Mesothelial cell of epicardium (in vitro differentiated cells): ENCODE data around the gene SMIM24. TPM values are rescaled to one million over a fixed set of nuclear protein-coding genes. Genes with fewer than 3 reads are reported as not detected.

Experiments used
- DNase-seq, 2 experiments: peaks; one replicate each; pipeline ENCODE4 v3.0.0; 2021; ENCODE audit warnings: low spot score in 2 of 2; ENCODE audit not compliant: unreplicated experiment in 2 of 2
- H3K27ac Mint-ChIP-seq: 2 replicates; pipeline ENCODE4 v1.8.0; 2021; ENCODE audit warnings: mixed read lengths
- H3K27me3 Mint-ChIP-seq: 2 replicates; pipeline ENCODE4 v1.8.0; 2021; ENCODE audit warnings: low read depth, mixed read lengths
- H3K36me3 Mint-ChIP-seq: 2 replicates; pipeline ENCODE4 v1.8.0; 2021; ENCODE audit warnings: mixed read lengths
- H3K4me1 Mint-ChIP-seq: 2 replicates; pipeline ENCODE4 v1.8.0; 2021; ENCODE audit warnings: mixed read lengths
- H3K4me3 Mint-ChIP-seq: 2 replicates; pipeline ENCODE4 v1.8.0; 2021; ENCODE audit warnings: mild to moderate bottlenecking, moderate library complexity, mixed read lengths
- H3K9me3 Mint-ChIP-seq: 2 replicates; pipeline ENCODE4 v1.8.0; 2021; ENCODE audit warnings: mixed read lengths
- CTCF ChIP-seq: fragments of 200-600 bp; sonication (generic); IDR thresholded peaks from one replicate; pipeline ENCODE4 v1.5.0; 2021; ENCODE audit warnings: antibody characterized with exemption; ENCODE audit not compliant: unreplicated experiment
- total RNA-seq: library from RNA; stranded (reverse); gene quantifications from 3 replicates; pipeline ENCODE4 v1.2.1, GENCODE V29; 2021

The SMIM24 gene
- total RNA-seq, 1 donor from 2014 or later = 0.60 TPM

GRCh38 chr19:3469638-3470499 lies 10.5 kb downstream of the SMIM24 start:
- Mint-ChIP-seq H3K36me3 (peaks cover 4% of the 10 kb centered on the region), H3K4me1 (peaks cover 2% of the 10 kb centered on the region), H3K4me3 (no peak overlapping the region), H3K9me3 (peaks cover 9% of the 10 kb centered on the region), H3K27ac (no peak overlapping the region), H3K27me3 (peaks cover 48% of the 10 kb centered on the region)
- TF ChIP-seq CTCF = no peak
- DNase-seq = no peak

GRCh38 chr19:3468211-3468610 lies 12.1 kb downstream of the SMIM24 start:
- DNase-seq = no peak
- Mint-ChIP-seq H3K27me3 (peaks cover 53% of the 10 kb centered on the region), H3K4me1 (peaks cover 2% of the 10 kb centered on the region), H3K36me3 (peaks cover 4% of the 10 kb centered on the region), H3K9me3 (peaks cover 9% of the 10 kb centered on the region), H3K4me3 (no peak overlapping the region), H3K27ac (no peak overlapping the region)
- TF ChIP-seq CTCF = no peak

- H3K9me3 Mint-ChIP-seq = peaks cover 9% of the 10 kb centered on the region
- DNase-seq = no peak
- no peak overlapping the region for H3K27ac Mint-ChIP-seq
- H3K36me3 Mint-ChIP-seq = peaks cover 4% of the 10 kb centered on the region
- peaks cover 5% of the 10 kb centered on the region for H3K4me1 Mint-ChIP-seq
- H3K27me3 Mint-ChIP-seq = peaks cover 57% of the 10 kb centered on the region
- TF ChIP-seq CTCF = no peak
- H3K4me3 Mint-ChIP-seq = no peak overlapping the region
Observed at GRCh38 chr19:3467437-3468198, 12.7 kb downstream of the SMIM24 start.

- Mint-ChIP-seq H3K27me3 (peaks cover 63% of the 10 kb centered on the region), H3K9me3 (peaks cover 9% of the 10 kb centered on the region), H3K27ac (no peak overlapping the region), H3K4me1 (peaks cover 8% of the 10 kb centered on the region), H3K36me3 (peaks cover 4% of the 10 kb centered on the region), H3K4me3 (no peak overlapping the region)
- TF ChIP-seq CTCF = no peak
- DNase-seq = no peak
Observed at GRCh38 chr19:3466635-3467034, 13.7 kb downstream of the SMIM24 start.

- peaks cover 9% of the 10 kb centered on the region for H3K9me3 Mint-ChIP-seq
- peak overlapping the region; percentile 15 for H3K4me3 Mint-ChIP-seq
- H3K27ac Mint-ChIP-seq = no peak overlapping the region
Observed at GRCh38 chr19:3465552-3465951, 14.8 kb downstream of the SMIM24 start.

More at GRCh38 chr19:3465552-3465951, 14.8 kb downstream of the SMIM24 start:
- peaks cover 8% of the 10 kb centered on the region for H3K4me1 Mint-ChIP-seq
- H3K36me3 Mint-ChIP-seq = peaks cover 4% of the 10 kb centered on the region
- H3K27me3 Mint-ChIP-seq = peaks cover 66% of the 10 kb centered on the region
- no peak for DNase-seq
- no peak for TF ChIP-seq CTCF
